GM10266 (cell line): Measurements from ENCODE around the gene TSC22D1.
"Not testable (repeated sequence)": the region's sequence is repeated elsewhere in the genome, so short reads cannot be mapped to it uniquely, and the experiment has no call there.

Experiments
- DNase-seq: peaks from one replicate; pipeline ENCODE4 v3.0.0; 2012; ENCODE audit errors: extremely low spot score
- CTCF ChIP-seq: IDR thresholded peaks from 2 replicates; pipeline ENCODE4 v1.5.1; 2012; ENCODE audit warnings: mild to moderate bottlenecking, low read depth; ENCODE audit not compliant: control insufficient read depth, insufficient read depth; ENCODE audit errors: missing control alignments

Gene TSC22D1

GRCh38 chr13:44573071-44573470 is 3.1 kb downstream of the TSC22D1 start:
- no peak for TF ChIP-seq CTCF
- no peak for DNase-seq

- TF ChIP-seq CTCF, result no peak
- no peak for DNase-seq
These were observed 9.5 kb downstream of the TSC22D1 start for GRCh38 chr13:44566601-44567000.

GRCh38 chr13:44565881-44566280 is 10.2 kb downstream of the TSC22D1 start:
- no peak for DNase-seq
- TF ChIP-seq CTCF, result no peak

- no peak for TF ChIP-seq CTCF
- DNase-seq, result no peak
These were observed 11.2 kb downstream of the TSC22D1 start for GRCh38 chr13:44564936-44565335.

GRCh38 chr13:44562853-44563252 is 13.3 kb downstream of the TSC22D1 start:
- not testable (repeated sequence) for DNase-seq

GRCh38 chr13:44561351-44561750 is 14.8 kb downstream of the TSC22D1 start:
- TF ChIP-seq CTCF, result no peak
- no peak for DNase-seq

- no peak for TF ChIP-seq CTCF
- DNase-seq, result no peak
These were observed 18.1 kb downstream of the TSC22D1 start for GRCh38 chr13:44557986-44558385.

GRCh38 chr13:44555207-44555606 is 20.9 kb downstream of the TSC22D1 start:
- no peak for TF ChIP-seq CTCF
- DNase-seq, result no peak
